ENCODE measurements around the gene ERG. TPM values are rescaled to one million over a fixed set of nuclear protein-coding genes. Genes with fewer than 3 reads are reported as not detected.

The ERG gene
- total RNA-seq, 2 donors from 2014 or later, result 2.5 to 6.7 TPM

DNA sequence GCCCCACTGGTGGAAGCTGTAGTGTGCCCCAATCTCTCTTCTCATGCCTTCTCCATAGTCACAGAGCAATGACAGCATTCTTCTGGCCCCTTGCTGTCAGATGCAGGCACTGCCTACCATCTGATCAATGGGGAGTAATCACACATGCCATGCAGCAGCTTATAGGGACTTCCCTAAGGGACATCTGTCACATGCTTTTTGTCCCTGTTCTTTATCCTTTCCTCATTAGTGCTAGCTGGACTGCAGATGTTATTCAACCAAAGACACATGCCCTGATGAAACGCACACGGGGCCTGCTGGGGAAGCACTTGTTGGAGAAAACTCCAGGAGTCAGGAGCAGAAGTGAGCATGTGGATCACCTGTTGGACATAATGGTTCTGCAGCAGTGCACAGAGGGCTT is 132.8 kb downstream of the ERG start:
- H3K4me3 ChIP-seq, result no peak overlapping the region
- H3K36me3 ChIP-seq, result no peaks in the 10 kb centered on the region
- intact Hi-C loops (cut with DNase I), result no loop called here
- no peaks in the 10 kb centered on the region for H3K27me3 ChIP-seq
- no peak overlapping the region for H3K9ac ChIP-seq (ENCODE audit: low read depth in 2 of 2, low read length in 2 of 2)
- no peaks in the 10 kb centered on the region for H3K4me1 ChIP-seq
- no peaks in the 10 kb centered on the region for H3K9me3 ChIP-seq
- DNase-seq, result no peak
- H3K27ac ChIP-seq, result no peak overlapping the region
- TF ChIP-seq, protein P1, sequence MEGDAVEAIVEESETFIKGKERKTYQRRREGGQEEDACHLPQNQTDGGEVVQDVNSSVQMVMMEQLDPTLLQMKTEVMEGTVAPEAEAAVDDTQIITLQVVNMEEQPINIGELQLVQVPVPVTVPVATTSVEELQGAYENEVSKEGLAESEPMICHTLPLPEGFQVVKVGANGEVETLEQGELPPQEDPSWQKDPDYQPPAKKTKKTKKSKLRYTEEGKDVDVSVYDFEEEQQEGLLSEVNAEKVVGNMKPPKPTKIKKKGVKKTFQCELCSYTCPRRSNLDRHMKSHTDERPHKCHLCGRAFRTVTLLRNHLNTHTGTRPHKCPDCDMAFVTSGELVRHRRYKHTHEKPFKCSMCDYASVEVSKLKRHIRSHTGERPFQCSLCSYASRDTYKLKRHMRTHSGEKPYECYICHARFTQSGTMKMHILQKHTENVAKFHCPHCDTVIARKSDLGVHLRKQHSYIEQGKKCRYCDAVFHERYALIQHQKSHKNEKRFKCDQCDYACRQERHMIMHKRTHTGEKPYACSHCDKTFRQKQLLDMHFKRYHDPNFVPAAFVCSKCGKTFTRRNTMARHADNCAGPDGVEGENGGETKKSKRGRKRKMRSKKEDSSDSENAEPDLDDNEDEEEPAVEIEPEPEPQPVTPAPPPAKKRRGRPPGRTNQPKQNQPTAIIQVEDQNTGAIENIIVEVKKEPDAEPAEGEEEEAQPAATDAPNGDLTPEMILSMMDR (IDR thresholded peaks at IDR 0.05), result no peak

DNA sequence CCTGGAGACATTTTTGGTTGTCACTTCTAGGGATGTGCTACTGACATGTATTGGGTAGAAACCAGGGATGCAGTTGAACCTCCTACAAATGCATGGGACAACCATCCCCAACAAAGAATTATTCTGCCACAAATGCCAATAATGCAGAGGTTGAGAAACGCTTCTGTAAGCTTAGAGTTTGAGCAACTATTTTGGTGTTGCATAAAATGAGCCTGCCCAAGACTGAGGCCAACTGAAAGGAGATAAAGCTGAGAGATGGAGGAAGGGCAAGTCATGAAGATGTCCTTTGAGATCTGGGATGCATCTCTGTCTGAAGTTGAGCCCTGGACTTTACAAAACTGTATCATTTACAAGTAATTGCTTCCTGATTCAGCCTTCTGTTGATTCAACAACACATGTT is 134.6 kb downstream of the ERG start:
- Histone ChIP-seq H3K36me3 (no peaks in the 10 kb centered on the region), H3K4me3 (no peak overlapping the region), H3K9me3 (no peaks in the 10 kb centered on the region), H3K27ac (no peak overlapping the region), H3K9ac (ENCODE audit: low read depth in 2 of 2, low read length in 2 of 2) (no peak overlapping the region), H3K27me3 (no peaks in the 10 kb centered on the region), H3K4me1 (no peaks in the 10 kb centered on the region)
- intact Hi-C loops (cut with DNase I), result no loop called here
- DNase-seq, result no peak
- TF ChIP-seq, protein P1 (IDR thresholded peaks at IDR 0.05), result no peak

DNA sequence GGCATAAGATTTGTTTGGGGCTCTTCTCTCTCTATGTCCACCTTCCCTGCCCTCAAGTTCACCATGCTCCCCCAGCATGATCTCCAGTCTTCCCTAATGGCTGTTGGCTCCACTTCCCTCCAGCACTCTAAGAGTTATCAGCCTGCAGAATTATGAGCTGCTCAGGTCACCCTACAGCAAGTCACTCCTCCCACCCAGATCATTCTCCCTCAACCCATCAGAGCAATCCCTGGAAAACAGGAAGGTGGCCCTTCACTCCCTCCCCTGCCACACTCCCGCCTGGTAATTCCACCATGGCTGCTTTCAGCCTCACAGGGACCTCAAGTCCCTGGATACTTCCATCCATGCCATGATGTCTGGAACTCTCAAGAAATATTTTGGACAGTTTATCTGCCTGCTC is 137.0 kb downstream of the ERG start:
- TF ChIP-seq, protein P1 (IDR thresholded peaks at IDR 0.05), result no peak
- no peak overlapping the region for H3K4me3 ChIP-seq
- H3K4me1 ChIP-seq, result no peaks in the 10 kb centered on the region
- intact Hi-C loops (cut with DNase I), result no loop called here
- no peak overlapping the region for H3K9ac ChIP-seq (ENCODE audit: low read depth in 2 of 2, low read length in 2 of 2)
- H3K27me3 ChIP-seq, result no peaks in the 10 kb centered on the region
- no peak overlapping the region for H3K27ac ChIP-seq
- H3K9me3 ChIP-seq, result no peaks in the 10 kb centered on the region
- H3K36me3 ChIP-seq, result no peaks in the 10 kb centered on the region
- no peak for DNase-seq

DNA sequence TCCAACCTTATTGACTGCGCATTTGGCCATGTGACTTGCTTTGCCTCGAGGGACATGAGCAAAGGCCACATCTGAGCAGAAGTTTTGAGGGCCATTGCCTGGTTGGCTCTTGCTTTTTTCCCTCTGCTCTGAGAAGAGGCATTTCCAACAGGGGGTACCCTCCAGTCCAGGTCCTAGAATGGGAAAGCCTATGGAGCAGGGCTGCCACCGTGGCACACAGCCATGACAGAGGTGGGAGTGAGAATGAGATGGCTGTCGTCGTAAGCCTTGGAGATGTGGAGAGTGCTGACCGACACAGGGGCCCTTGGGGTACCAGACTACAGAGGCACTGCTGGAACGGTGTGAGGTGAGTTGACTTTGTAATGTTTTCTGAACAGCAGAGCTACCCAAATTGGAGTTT is 138.4 kb downstream of the ERG start:
- H3K27me3 ChIP-seq, result no peaks in the 10 kb centered on the region
- H3K27ac ChIP-seq, result no peak overlapping the region
- H3K9me3 ChIP-seq, result no peaks in the 10 kb centered on the region
- no peak for DNase-seq
- H3K36me3 ChIP-seq, result no peaks in the 10 kb centered on the region
- H3K4me3 ChIP-seq, result no peak overlapping the region
- no peaks in the 10 kb centered on the region for H3K4me1 ChIP-seq
- TF ChIP-seq, protein P1 (IDR thresholded peaks at IDR 0.05), result no peak
- H3K9ac ChIP-seq (ENCODE audit: low read depth in 2 of 2, low read length in 2 of 2), result no peak overlapping the region
- intact Hi-C loops (cut with DNase I), result loop anchor here (5.0 to 10.0 kb wide), 2 partner anchors 203 to 645 kb away; no protein-coding TSS in a partner anchor

DNA sequence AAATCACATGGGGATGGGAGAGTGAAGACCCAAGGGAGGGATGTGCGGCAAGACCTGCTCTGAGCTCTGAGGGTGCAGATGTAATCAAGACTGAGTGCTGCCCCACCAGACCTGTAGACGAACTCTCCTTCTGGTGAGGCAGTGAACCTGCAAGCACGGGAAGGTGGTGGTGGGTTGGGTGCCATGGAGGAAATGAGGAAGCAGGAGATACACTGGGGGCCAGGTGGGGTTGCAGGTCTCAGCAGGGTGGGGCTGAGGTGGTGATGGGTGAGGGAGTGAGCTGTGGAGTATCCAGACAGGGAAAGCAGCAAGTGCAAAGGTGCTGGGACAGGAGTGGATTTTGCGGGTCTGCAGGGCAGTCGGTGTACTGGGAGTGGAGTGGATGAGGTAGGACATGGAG is 139.2 kb downstream of the ERG start:
- Histone ChIP-seq H3K36me3 (no peaks in the 10 kb centered on the region), H3K9me3 (no peaks in the 10 kb centered on the region), H3K4me3 (no peak overlapping the region), H3K9ac (ENCODE audit: low read depth in 2 of 2, low read length in 2 of 2) (no peak overlapping the region), H3K27me3 (no peaks in the 10 kb centered on the region), H3K4me1 (no peaks in the 10 kb centered on the region), H3K27ac (no peak overlapping the region)
- TF ChIP-seq, protein P1 (IDR thresholded peaks at IDR 0.05), result no peak
- no peak for DNase-seq
- intact Hi-C loops (cut with DNase I), result loop anchor here (5.0 to 10.0 kb wide), 2 partner anchors 202 to 644 kb away; no protein-coding TSS in a partner anchor

Measured in colonic mucosa (tissue), 4 donors.